Prostate gland (tissue), 2 donors: ENCODE data around the gene SLC35G2. TPM values are rescaled to one million over a fixed set of nuclear protein-coding genes. Genes with fewer than 3 reads are reported as not detected.

Experiments used
- DNase-seq: peaks from one replicate; pipeline ENCODE4 v3.0.0-alpha.2; 2019; ENCODE audit warnings: low spot score
- H3K27ac ChIP-seq, 2 donors: fragments of 200-600 bp; sonication (generic); 2 replicates each; pipeline ENCODE4 v1.5.1; 2017 to 2019
- H3K27me3 ChIP-seq: fragments of 200-600 bp; sonication (generic); replicated peaks from 2 replicates; pipeline ENCODE4 v1.5.1; 2019; ENCODE audit not compliant: insufficient read depth
- H3K36me3 ChIP-seq, 2 donors: fragments of 200-600 bp; sonication (generic); 1 replicate in 1 of 2; 2 replicates in 1 of 2; pipeline versions ENCODE4 v1.5.1 to v1.8.1; 2017 to 2019
- H3K4me1 ChIP-seq: fragments of 200-600 bp; sonication (generic); replicated peaks from 2 replicates; pipeline ENCODE4 v1.5.1; 2019
- H3K4me3 ChIP-seq, 2 donors: fragments of 200-600 bp; sonication (generic); 2 replicates each; pipeline ENCODE4 v1.5.1; 2017 to 2019
- H3K9me3 ChIP-seq: fragments of 200-600 bp; sonication (generic); 2 replicates; pipeline ENCODE4 v1.5.1; 2017
- POLR2A ChIP-seq: fragments of 450-650 bp; IDR thresholded peaks from one replicate; pipeline ENCODE4 v1.6.1; 2016; ENCODE audit warnings: antibody characterized with exemption, mild to moderate bottlenecking
- POLR2AphosphoS5 ChIP-seq: sonication (generic); formaldehyde crosslinking; IDR thresholded peaks from one replicate; pipeline ENCODE4 v1.6.1; 2017; ENCODE audit warnings: antibody characterized with exemption
- WGBS: methylation state at CpG from one replicate; pipeline ENCODE4 v1.1.5; 2018; 5-methylcytosine and 5-hydroxymethylcytosine counted together
- intact Hi-C: fragments of 100-400 bp; cut with DNase I; formaldehyde crosslinking; loops from one replicate; pipeline ENCODE4 v1.14.2; 2022
- total RNA-seq, 2 donors: library from RNA; depleted of rRNA; stranded (reverse); fragments of >200 nt; gene quantifications; one replicate each; pipeline ENCODE4 v1.1.0, GENCODE V29; 2016
- TF ChIP-seq, protein P1 (sequence below), 4 experiments: fragments of 200-600 bp in 2 of 4; fragments of 450-650 bp in 2 of 4; sonication (generic) in 2 of 4; IDR thresholded peaks; 1 replicate in 3 of 4; 2 replicates in 1 of 4; pipeline ENCODE4 v1.5.1; 2016 to 2019; ENCODE audit warnings: antibody characterized with exemption in 4 of 4, mild to moderate bottlenecking in 2 of 4, moderate library complexity in 2 of 4

Gene SLC35G2
- total RNA-seq, 2 donors from 2014 or later = 2.9 to 17.4 TPM

DNA sequence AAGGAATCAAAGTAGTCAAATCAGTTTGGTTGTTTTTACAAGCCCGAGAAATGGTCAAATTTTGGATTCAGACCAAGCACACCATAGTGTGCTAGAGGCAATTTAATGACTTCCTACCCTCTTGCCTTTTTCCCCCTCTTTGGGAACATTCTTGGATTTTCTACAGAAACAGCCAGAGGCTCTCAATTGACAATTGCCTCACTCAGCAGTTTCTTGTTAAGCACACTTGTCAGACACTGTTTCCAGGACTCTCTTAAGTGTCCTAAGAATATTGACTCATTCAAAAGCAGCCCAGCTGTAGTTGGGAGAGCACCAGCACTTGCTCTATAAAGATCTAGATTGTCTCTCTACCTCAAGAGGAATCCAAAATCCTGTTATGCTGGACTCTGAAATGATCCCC, 1.5 kb upstream of the SLC35G2 start:
- DNase-seq = no peak

DNA sequence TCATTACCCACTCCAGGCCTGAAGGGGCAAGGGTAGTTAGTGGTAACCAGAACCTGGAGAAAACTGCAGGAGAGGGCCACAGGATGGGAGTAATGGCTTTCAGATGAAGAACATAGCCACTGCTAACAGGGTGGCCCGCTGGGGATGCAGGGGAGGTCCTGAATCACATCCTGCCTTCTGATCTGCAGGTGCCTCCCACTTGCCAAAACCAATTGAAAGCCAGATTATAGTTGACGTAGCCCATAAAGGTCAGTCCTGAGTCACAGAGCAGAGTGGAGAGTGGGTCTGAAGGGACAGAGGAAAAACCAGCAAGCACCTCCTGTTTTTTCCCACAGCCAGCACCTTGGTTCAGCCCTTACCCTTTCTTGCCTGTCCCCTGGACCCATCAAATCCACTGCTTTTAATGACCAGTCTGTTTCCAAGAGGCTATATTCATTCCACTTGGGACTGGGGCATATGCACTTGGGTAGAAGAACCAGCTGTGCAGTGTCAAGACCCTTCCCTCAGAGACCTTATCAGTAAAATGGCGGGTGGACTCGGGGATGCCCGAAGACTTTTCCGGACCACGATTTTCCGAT, 646 bp upstream of the SLC35G2 start:
- 21% methylated on average over 8 of the region's 8 CpGs for WGBS
- H3K4me3 ChIP-seq = peak overlapping the region; percentile 47 to 62
- no peak for DNase-seq
- H3K4me1 ChIP-seq = no peaks in the 10 kb centered on the region
- H3K36me3 ChIP-seq = no peaks in the 10 kb centered on the region
- H3K9me3 ChIP-seq = no peaks in the 10 kb centered on the region
- TF ChIP-seq POLR2AphosphoS5 (no peak), POLR2A (no peak)
- TF ChIP-seq, protein P1, sequence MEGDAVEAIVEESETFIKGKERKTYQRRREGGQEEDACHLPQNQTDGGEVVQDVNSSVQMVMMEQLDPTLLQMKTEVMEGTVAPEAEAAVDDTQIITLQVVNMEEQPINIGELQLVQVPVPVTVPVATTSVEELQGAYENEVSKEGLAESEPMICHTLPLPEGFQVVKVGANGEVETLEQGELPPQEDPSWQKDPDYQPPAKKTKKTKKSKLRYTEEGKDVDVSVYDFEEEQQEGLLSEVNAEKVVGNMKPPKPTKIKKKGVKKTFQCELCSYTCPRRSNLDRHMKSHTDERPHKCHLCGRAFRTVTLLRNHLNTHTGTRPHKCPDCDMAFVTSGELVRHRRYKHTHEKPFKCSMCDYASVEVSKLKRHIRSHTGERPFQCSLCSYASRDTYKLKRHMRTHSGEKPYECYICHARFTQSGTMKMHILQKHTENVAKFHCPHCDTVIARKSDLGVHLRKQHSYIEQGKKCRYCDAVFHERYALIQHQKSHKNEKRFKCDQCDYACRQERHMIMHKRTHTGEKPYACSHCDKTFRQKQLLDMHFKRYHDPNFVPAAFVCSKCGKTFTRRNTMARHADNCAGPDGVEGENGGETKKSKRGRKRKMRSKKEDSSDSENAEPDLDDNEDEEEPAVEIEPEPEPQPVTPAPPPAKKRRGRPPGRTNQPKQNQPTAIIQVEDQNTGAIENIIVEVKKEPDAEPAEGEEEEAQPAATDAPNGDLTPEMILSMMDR (IDR thresholded peaks at IDR 0.05) = no peak
- intact Hi-C loops = no loop called here
- H3K27ac ChIP-seq = peak overlapping the region; percentile 55 to 62
- no peaks in the 10 kb centered on the region for H3K27me3 ChIP-seq

More for the DNA sequence above, 1.5 kb upstream of the SLC35G2 start:
- WGBS = 19% methylated on average over 1 of the region's 1 CpG
- intact Hi-C loops = no loop called here
- no peak overlapping the region for H3K27ac ChIP-seq
- H3K36me3 ChIP-seq = no peaks in the 10 kb centered on the region
- no peaks in the 10 kb centered on the region for H3K27me3 ChIP-seq
- H3K4me1 ChIP-seq = no peaks in the 10 kb centered on the region
- TF ChIP-seq POLR2AphosphoS5 (no peak), POLR2A (no peak)
- TF ChIP-seq, protein P1 (IDR thresholded peaks at IDR 0.05) = no peak
- no peaks in the 10 kb centered on the region for H3K9me3 ChIP-seq
- H3K4me3 ChIP-seq = no peak overlapping the region

DNA sequence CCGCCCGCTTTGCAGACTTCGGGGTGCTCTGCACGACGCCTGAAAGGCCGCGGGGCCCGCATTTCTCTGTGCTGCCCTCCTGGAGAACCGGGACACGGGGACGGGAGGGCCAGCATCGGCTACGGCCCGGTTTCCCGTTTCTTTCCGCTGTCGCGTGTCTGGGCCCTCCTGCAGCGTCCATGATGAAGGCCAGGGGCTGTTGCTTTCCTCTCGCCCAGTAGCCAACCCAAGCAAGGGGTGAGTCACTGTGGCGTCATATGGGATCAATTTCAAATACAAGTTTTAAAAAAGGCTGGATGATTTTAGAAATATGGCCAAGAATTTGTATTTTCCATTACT, 435 bp downstream of the SLC35G2 start:
- Histone ChIP-seq H3K4me3 (peak overlapping the region; percentile 47 to 62), H3K4me1 (no peaks in the 10 kb centered on the region), H3K27me3 (no peaks in the 10 kb centered on the region), H3K36me3 (no peaks in the 10 kb centered on the region), H3K9me3 (no peaks in the 10 kb centered on the region), H3K27ac (peak overlapping the region; percentile 55 to 62)
- WGBS = 0% methylated on average over 21 of the region's 21 CpGs
- no peak for DNase-seq
- TF ChIP-seq POLR2A (no peak), POLR2AphosphoS5 (no peak)
- TF ChIP-seq, protein P1 (IDR thresholded peaks at IDR 0.05) = no peak
- intact Hi-C loops = no loop called here

DNA sequence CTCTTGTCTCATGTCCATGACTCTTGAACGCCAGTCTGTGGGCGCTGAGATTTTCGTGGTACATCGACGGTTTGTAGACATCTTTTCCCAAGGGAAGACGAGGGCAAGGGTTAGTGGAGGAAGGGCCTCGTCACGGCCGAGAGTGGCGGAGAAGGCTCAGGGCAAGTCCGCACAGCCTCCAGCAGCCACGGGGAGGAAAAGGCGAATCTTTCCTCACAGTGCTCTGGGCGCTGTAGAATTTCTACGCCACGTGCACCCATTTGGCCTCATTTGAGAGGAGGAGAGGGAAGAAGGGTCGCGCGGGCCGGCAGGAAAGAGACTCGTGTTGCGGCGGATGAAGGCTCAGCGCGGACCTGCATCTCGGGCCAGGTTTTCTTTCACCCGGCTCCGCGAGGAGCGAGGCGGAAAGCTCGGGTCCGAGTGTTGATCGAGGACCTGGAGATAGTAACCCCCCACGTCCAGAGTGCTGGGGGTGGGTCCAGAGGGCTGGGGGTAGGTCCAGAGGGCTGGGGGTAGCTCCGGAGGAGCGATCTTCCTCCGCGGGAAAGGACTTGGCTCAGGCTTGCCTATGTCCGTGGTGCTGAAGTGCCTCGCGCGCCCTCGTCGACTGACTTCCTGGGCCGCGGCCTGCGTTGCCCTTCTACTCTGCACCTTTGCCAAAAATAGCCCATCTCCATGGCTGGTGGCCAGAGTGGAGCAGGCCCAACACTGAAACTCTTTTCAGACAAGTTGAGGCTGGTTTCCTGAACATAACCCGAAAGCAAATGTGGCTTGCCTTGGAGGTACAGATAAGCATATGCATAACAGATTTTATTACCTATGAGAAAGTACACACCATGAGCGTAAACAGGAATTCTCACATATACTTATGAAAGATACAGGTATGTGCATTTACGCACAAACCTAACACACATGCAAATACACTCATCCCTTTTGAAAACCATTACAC, 1.1 kb downstream of the SLC35G2 start:
- peak overlapping the region; percentile 55 to 62 for H3K27ac ChIP-seq
- no peaks in the 10 kb centered on the region for H3K36me3 ChIP-seq
- H3K4me3 ChIP-seq = peak overlapping the region; percentile 47 to 62
- DNase-seq = peak; percentile 26
- intact Hi-C loops = no loop called here
- no peaks in the 10 kb centered on the region for H3K4me1 ChIP-seq
- WGBS = 7% methylated on average over 50 of the region's 51 CpGs
- H3K27me3 ChIP-seq = no peaks in the 10 kb centered on the region
- H3K9me3 ChIP-seq = no peaks in the 10 kb centered on the region
- peak; percentile 3 for TF ChIP-seq POLR2AphosphoS5
- TF ChIP-seq, protein P1 (IDR thresholded peaks at IDR 0.05) = no peak
